Measurements from ENCODE around the gene ZNF428.

GRCh38 chr19:43626838-43627237 lies 7.4 kb upstream of the ZNF428 start:
- no peak for TF ChIP-seq CTCF (IDR thresholded peaks at IDR 0.05; ENCODE audit: low read depth, low read length, missing input control)
- no peak for TF ChIP-seq JUND (IDR thresholded peaks at IDR 0.05)
- no peak for TF ChIP-seq MAX (IDR thresholded peaks at IDR 0.05)
- no peak for TF ChIP-seq REST (IDR thresholded peaks at IDR 0.05)
- no peak for TF ChIP-seq TAF1 (conservative IDR thresholded peaks at IDR 0.05)
- no peak for TF ChIP-seq RAD21 (IDR thresholded peaks at IDR 0.05)
- TF ChIP-seq SP1 (IDR thresholded peaks at IDR 0.05): no peak
- no peak for TF ChIP-seq HNF4G (IDR thresholded peaks at IDR 0.05)
- TF ChIP-seq YY1 (IDR thresholded peaks at IDR 0.05): no peak
- no peak for TF ChIP-seq FOXA1 (IDR thresholded peaks at IDR 0.05)
